ENCODE measurements around the gene KRT15.

The KRT15 gene

GRCh38 chr17:41476866-41477815 lies 41.5 kb downstream of the KRT15 start:
- Histone ChIP-seq H3K4me1 (ENCODE audit: insufficient read depth, low read length, severe bottlenecking) (no peaks in the 10 kb centered on the region), H3K9ac (ENCODE audit: low read length) (no peak overlapping the region), H4K20me1 (ENCODE audit: insufficient read depth, low read length) (no peaks in the 10 kb centered on the region), H3K36me3 (ENCODE audit: insufficient read depth, low read length) (no peaks in the 10 kb centered on the region), H3K79me2 (ENCODE audit: insufficient read depth, low read length) (no peaks in the 10 kb centered on the region), H3K9me3 (ENCODE audit: low read length) (no peaks in the 10 kb centered on the region), H3K27ac (ENCODE audit: low read depth, low read length, poor library complexity, severe bottlenecking) (no peak overlapping the region), H2AFZ (ENCODE audit: low read length) (no peak overlapping the region), H3F3A (ENCODE audit: insufficient read depth, low read length) (no peaks in the 10 kb centered on the region), H3K9me2 (ENCODE audit: low read depth, low read length) (no peaks in the 10 kb centered on the region), H3K27me3 (ENCODE audit: insufficient read depth, low read length) (no peaks in the 10 kb centered on the region; the same call in 1 of the 2 replicates), H3K4me3 (ENCODE audit: low read depth, low read length, poor library complexity, severe bottlenecking) (no peak overlapping the region), H3K4me2 (ENCODE audit: low read length) (no peak overlapping the region)
- TF ChIP-seq CTCF (IDR thresholded peaks at IDR 0.05; ENCODE audit: low read length) = no peak
- no peak for TF ChIP-seq EZH2 (IDR thresholded peaks at IDR 0.05; ENCODE audit: borderline replicate concordance, low read length)

GRCh38 chr17:41475421-41475820 lies 43.3 kb downstream of the KRT15 start:
- H3K9ac ChIP-seq (ENCODE audit: low read length) = no peak overlapping the region
- H3K9me3 ChIP-seq (ENCODE audit: low read length) = no peaks in the 10 kb centered on the region
- no peak overlapping the region for H3K27ac ChIP-seq (ENCODE audit: low read depth, low read length, poor library complexity, severe bottlenecking)
- no peaks in the 10 kb centered on the region for H3K9me2 ChIP-seq (ENCODE audit: low read depth, low read length)
- no peak overlapping the region for H3K4me2 ChIP-seq (ENCODE audit: low read length)
- H3F3A ChIP-seq (ENCODE audit: insufficient read depth, low read length) = no peaks in the 10 kb centered on the region
- no peak overlapping the region for H2AFZ ChIP-seq (ENCODE audit: low read length)
- no peaks in the 10 kb centered on the region for H3K4me1 ChIP-seq (ENCODE audit: insufficient read depth, low read length, severe bottlenecking)
- no peaks in the 10 kb centered on the region for H4K20me1 ChIP-seq (ENCODE audit: insufficient read depth, low read length)
- no peaks in the 10 kb centered on the region for H3K79me2 ChIP-seq (ENCODE audit: insufficient read depth, low read length)
- no peak for TF ChIP-seq EZH2 (IDR thresholded peaks at IDR 0.05; ENCODE audit: borderline replicate concordance, low read length)
- no peak for TF ChIP-seq CTCF (IDR thresholded peaks at IDR 0.05; ENCODE audit: low read length)
- no peak overlapping the region for H3K4me3 ChIP-seq (ENCODE audit: low read depth, low read length, poor library complexity, severe bottlenecking)
- no peaks in the 10 kb centered on the region for H3K36me3 ChIP-seq (ENCODE audit: insufficient read depth, low read length)
- H3K27me3 ChIP-seq (ENCODE audit: insufficient read depth, low read length) = no peaks in the 10 kb centered on the region; the same call in 1 of the 2 replicates

GRCh38 chr17:41474863-41475262 lies 43.8 kb downstream of the KRT15 start:
- Histone ChIP-seq H3K27me3 (ENCODE audit: insufficient read depth, low read length) (no peaks in the 10 kb centered on the region; the same call in 1 of the 2 replicates), H3K79me2 (ENCODE audit: insufficient read depth, low read length) (no peaks in the 10 kb centered on the region), H3K4me1 (ENCODE audit: insufficient read depth, low read length, severe bottlenecking) (no peaks in the 10 kb centered on the region), H3K4me3 (ENCODE audit: low read depth, low read length, poor library complexity, severe bottlenecking) (no peak overlapping the region), H3F3A (ENCODE audit: insufficient read depth, low read length) (no peaks in the 10 kb centered on the region), H4K20me1 (ENCODE audit: insufficient read depth, low read length) (no peaks in the 10 kb centered on the region), H3K36me3 (ENCODE audit: insufficient read depth, low read length) (no peaks in the 10 kb centered on the region), H2AFZ (ENCODE audit: low read length) (no peak overlapping the region), H3K4me2 (ENCODE audit: low read length) (no peak overlapping the region), H3K9me3 (ENCODE audit: low read length) (no peaks in the 10 kb centered on the region), H3K9me2 (ENCODE audit: low read depth, low read length) (no peaks in the 10 kb centered on the region), H3K27ac (ENCODE audit: low read depth, low read length, poor library complexity, severe bottlenecking) (no peak overlapping the region), H3K9ac (ENCODE audit: low read length) (no peak overlapping the region)
- TF ChIP-seq CTCF (IDR thresholded peaks at IDR 0.05; ENCODE audit: low read length) = no peak
- TF ChIP-seq EZH2 (IDR thresholded peaks at IDR 0.05; ENCODE audit: borderline replicate concordance, low read length) = no peak

Data from OCI-LY1 (cell line).